ENCODE results near the gene ATG12. TPM values are rescaled to one million over a fixed set of nuclear protein-coding genes. Genes with fewer than 3 reads are reported as not detected.

Gene ATG12
- total and polyA plus RNA-seq, 2 experiments from 2014 or later, result 52.6 to 109 TPM

DNA sequence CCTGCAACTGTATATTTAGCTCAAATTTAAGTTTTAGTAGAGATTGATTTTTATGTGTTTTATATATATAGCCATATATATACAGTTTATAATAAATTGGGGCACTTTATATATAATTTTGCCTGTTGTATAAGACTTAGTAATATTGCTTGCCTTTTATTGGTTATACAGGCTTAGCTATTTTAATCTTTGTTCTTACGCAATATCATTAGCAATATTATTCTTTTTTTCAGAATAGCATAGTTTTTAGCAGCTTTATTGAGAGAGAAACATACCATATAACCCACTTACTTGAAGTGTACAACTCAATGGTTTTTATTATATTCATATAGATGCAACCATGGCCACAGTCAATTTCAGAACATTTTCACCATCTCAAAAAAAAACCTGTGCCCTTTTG, 52.9 kb downstream of the ATG12 start:
- Histone ChIP-seq H3F3A (replicated peaks; ENCODE audit: low read depth) (no peaks in the 10 kb centered on the region), H3K27me3 (ENCODE audit: insufficient read depth) (no peaks in the 10 kb centered on the region), H3K9me2 (ENCODE audit: insufficient read depth) (no peaks in the 10 kb centered on the region), H3K27ac (ENCODE audit: low read depth) (no peak overlapping the region), H3K4me2 (no peak overlapping the region), H3K79me2 (replicated peaks; ENCODE audit: insufficient read depth) (no peaks in the 10 kb centered on the region), H3K4me3 (no peak overlapping the region), H3K36me3 (ENCODE audit: insufficient read depth) (no peaks in the 10 kb centered on the region), H4K20me1 (replicated peaks; ENCODE audit: insufficient read depth) (no peaks in the 10 kb centered on the region), H2AFZ (no peak overlapping the region), H3K4me1 (ENCODE audit: insufficient read depth) (peaks cover 4% of the 10 kb centered on the region; the same call in 1 of the 2 replicates)
- H3K9me3 Mint-ChIP-seq, result no peaks in the 10 kb centered on the region
- TF ChIP-seq JUNB (IDR thresholded peaks at IDR 0.05; ENCODE audit: unreplicated experiment) (no peak), NANOG (IDR thresholded peaks at IDR 0.05; ENCODE audit: borderline replicate concordance) (no peak)
- H3K27ac Mint-ChIP-seq, result no peak overlapping the region
- no peak overlapping the region for H3K4me3 Mint-ChIP-seq
- ATAC-seq (no peak), DNase-seq (ENCODE audit: low spot score) (no peak)
- H3K27me3 Mint-ChIP-seq (ENCODE audit: insufficient read depth, low read depth, poor library complexity), result peaks cover 6% of the 10 kb centered on the region
- H3K4me1 Mint-ChIP-seq, result peaks cover 21% of the 10 kb centered on the region; the same call in 2 of the 3 replicates
- no peaks in the 10 kb centered on the region for H3K36me3 Mint-ChIP-seq (ENCODE audit: low read depth)

DNA sequence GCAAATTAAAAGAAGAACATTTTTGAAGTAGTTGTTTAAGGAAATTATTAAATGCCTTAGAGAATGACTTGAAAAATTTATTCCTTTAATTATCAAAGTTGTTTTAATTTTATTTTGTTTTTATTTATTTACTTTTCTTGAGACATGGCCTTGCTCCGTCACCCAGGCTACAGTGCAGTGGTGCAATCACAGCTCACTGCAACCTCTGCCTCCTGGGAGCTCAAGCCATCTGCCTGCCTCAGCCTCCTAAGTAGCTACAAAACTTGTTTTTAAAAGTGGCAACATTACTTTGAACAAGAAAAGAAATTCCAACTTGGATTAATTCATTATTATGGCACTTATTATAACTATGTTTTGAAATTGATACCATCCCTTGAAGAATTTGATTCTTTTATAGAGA, 53.9 kb downstream of the ATG12 start:
- Mint-ChIP-seq H3K9me3 (no peaks in the 10 kb centered on the region), H3K36me3 (ENCODE audit: low read depth) (no peaks in the 10 kb centered on the region), H3K4me3 (no peak overlapping the region), H3K4me1 (peaks cover 21% of the 10 kb centered on the region; the same call in 2 of the 3 replicates), H3K27me3 (ENCODE audit: insufficient read depth, low read depth, poor library complexity) (peaks cover 2% of the 10 kb centered on the region), H3K27ac (no peak overlapping the region)
- no peak overlapping the region for H3K4me2 ChIP-seq
- no peak overlapping the region for H3K27ac ChIP-seq (ENCODE audit: low read depth)
- no peak overlapping the region for H2AFZ ChIP-seq
- no peaks in the 10 kb centered on the region for H4K20me1 ChIP-seq (replicated peaks; ENCODE audit: insufficient read depth)
- H3K79me2 ChIP-seq (replicated peaks; ENCODE audit: insufficient read depth), result no peaks in the 10 kb centered on the region
- H3K4me3 ChIP-seq, result no peak overlapping the region
- ATAC-seq (no peak), DNase-seq (ENCODE audit: low spot score) (no peak)
- no peaks in the 10 kb centered on the region for H3K9me2 ChIP-seq (ENCODE audit: insufficient read depth)
- H3K36me3 ChIP-seq (ENCODE audit: insufficient read depth), result no peaks in the 10 kb centered on the region
- no peaks in the 10 kb centered on the region for H3F3A ChIP-seq (replicated peaks; ENCODE audit: low read depth)
- peaks cover 4% of the 10 kb centered on the region; the same call in 1 of the 2 replicates for H3K4me1 ChIP-seq (ENCODE audit: insufficient read depth)
- no peaks in the 10 kb centered on the region for H3K27me3 ChIP-seq (ENCODE audit: insufficient read depth)
- TF ChIP-seq STAT1 (IDR thresholded peaks at IDR 0.05; ENCODE audit: unreplicated experiment), result no peak
- no peak for TF ChIP-seq EZH2 (IDR thresholded peaks at IDR 0.05; ENCODE audit: low read depth, unreplicated experiment)
- TF ChIP-seq, protein P1, sequence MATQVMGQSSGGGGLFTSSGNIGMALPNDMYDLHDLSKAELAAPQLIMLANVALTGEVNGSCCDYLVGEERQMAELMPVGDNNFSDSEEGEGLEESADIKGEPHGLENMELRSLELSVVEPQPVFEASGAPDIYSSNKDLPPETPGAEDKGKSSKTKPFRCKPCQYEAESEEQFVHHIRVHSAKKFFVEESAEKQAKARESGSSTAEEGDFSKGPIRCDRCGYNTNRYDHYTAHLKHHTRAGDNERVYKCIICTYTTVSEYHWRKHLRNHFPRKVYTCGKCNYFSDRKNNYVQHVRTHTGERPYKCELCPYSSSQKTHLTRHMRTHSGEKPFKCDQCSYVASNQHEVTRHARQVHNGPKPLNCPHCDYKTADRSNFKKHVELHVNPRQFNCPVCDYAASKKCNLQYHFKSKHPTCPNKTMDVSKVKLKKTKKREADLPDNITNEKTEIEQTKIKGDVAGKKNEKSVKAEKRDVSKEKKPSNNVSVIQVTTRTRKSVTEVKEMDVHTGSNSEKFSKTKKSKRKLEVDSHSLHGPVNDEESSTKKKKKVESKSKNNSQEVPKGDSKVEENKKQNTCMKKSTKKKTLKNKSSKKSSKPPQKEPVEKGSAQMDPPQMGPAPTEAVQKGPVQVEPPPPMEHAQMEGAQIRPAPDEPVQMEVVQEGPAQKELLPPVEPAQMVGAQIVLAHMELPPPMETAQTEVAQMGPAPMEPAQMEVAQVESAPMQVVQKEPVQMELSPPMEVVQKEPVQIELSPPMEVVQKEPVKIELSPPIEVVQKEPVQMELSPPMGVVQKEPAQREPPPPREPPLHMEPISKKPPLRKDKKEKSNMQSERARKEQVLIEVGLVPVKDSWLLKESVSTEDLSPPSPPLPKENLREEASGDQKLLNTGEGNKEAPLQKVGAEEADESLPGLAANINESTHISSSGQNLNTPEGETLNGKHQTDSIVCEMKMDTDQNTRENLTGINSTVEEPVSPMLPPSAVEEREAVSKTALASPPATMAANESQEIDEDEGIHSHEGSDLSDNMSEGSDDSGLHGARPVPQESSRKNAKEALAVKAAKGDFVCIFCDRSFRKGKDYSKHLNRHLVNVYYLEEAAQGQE (IDR thresholded peaks at IDR 0.05; ENCODE audit: unreplicated experiment), result no peak
- no peak for TF ChIP-seq POLR2AphosphoS5 (IDR thresholded peaks at IDR 0.05; ENCODE audit: low read depth)
- TF ChIP-seq, protein P2, sequence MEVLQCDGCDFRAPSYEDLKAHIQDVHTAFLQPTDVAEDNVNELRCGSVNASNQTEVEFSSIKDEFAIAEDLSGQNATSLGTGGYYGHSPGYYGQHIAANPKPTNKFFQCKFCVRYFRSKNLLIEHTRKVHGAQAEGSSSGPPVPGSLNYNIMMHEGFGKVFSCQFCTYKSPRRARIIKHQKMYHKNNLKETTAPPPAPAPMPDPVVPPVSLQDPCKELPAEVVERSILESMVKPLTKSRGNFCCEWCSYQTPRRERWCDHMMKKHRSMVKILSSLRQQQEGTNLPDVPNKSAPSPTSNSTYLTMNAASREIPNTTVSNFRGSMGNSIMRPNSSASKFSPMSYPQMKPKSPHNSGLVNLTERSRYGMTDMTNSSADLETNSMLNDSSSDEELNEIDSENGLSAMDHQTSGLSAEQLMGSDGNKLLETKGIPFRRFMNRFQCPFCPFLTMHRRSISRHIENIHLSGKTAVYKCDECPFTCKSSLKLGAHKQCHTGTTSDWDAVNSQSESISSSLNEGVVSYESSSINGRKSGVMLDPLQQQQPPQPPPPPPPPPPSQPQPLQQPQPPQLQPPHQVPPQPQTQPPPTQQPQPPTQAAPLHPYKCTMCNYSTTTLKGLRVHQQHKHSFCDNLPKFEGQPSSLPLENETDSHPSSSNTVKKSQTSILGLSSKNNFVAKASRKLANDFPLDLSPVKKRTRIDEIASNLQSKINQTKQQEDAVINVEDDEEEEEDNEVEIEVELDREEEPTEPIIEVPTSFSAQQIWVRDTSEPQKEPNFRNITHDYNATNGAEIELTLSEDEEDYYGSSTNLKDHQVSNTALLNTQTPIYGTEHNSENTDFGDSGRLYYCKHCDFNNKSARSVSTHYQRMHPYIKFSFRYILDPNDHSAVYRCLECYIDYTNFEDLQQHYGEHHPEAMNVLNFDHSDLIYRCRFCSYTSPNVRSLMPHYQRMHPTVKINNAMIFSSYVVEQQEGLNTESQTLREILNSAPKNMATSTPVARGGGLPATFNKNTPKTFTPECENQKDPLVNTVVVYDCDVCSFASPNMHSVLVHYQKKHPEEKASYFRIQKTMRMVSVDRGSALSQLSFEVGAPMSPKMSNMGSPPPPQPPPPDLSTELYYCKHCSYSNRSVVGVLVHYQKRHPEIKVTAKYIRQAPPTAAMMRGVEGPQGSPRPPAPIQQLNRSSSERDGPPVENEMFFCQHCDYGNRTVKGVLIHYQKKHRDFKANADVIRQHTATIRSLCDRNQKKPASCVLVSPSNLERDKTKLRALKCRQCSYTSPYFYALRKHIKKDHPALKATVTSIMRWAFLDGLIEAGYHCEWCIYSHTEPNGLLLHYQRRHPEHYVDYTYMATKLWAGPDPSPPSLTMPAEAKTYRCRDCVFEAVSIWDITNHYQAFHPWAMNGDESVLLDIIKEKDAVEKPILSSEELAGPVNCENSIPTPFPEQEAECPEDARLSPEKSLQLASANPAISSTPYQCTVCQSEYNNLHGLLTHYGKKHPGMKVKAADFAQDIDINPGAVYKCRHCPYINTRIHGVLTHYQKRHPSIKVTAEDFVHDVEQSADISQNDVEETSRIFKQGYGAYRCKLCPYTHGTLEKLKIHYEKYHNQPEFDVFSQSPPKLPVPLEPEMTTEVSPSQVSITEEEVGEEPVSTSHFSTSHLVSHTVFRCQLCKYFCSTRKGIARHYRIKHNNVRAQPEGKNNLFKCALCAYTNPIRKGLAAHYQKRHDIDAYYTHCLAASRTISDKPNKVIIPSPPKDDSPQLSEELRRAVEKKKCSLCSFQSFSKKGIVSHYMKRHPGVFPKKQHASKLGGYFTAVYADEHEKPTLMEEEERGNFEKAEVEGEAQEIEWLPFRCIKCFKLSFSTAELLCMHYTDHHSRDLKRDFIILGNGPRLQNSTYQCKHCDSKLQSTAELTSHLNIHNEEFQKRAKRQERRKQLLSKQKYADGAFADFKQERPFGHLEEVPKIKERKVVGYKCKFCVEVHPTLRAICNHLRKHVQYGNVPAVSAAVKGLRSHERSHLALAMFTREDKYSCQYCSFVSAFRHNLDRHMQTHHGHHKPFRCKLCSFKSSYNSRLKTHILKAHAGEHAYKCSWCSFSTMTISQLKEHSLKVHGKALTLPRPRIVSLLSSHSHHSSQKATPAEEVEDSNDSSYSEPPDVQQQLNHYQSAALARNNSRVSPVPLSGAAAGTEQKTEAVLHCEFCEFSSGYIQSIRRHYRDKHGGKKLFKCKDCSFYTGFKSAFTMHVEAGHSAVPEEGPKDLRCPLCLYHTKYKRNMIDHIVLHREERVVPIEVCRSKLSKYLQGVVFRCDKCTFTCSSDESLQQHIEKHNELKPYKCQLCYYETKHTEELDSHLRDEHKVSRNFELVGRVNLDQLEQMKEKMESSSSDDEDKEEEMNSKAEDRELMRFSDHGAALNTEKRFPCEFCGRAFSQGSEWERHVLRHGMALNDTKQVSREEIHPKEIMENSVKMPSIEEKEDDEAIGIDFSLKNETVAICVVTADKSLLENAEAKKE (CRISPR knock-in tag; IDR thresholded peaks at IDR 0.05), result no peak
- TF ChIP-seq, protein P3, sequence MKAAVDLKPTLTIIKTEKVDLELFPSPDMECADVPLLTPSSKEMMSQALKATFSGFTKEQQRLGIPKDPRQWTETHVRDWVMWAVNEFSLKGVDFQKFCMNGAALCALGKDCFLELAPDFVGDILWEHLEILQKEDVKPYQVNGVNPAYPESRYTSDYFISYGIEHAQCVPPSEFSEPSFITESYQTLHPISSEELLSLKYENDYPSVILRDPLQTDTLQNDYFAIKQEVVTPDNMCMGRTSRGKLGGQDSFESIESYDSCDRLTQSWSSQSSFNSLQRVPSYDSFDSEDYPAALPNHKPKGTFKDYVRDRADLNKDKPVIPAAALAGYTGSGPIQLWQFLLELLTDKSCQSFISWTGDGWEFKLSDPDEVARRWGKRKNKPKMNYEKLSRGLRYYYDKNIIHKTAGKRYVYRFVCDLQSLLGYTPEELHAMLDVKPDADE (IDR thresholded peaks at IDR 0.05), result no peak
- TF ChIP-seq CREB1 (CRISPR knock-in tag; IDR thresholded peaks at IDR 0.05; ENCODE audit: low read depth), result no peak
- TF ChIP-seq EZH2phosphoT487 (IDR thresholded peaks at IDR 0.05; ENCODE audit: unreplicated experiment), result no peak
- TF ChIP-seq NANOG (IDR thresholded peaks at IDR 0.05; ENCODE audit: borderline replicate concordance), result no peak
- no peak for TF ChIP-seq ZNF331 (CRISPR knock-in tag; IDR thresholded peaks at IDR 0.05; ENCODE audit: low read depth)
- no peak for TF ChIP-seq ZNF114 (CRISPR knock-in tag; IDR thresholded peaks at IDR 0.05)

All from GM23338 (cell line).